Vagina (tissue), 2 donors: ENCODE data around the gene RUNX2.

Source experiments
- POLR2A ChIP-seq, 2 donors: fragments of 450-650 bp; IDR thresholded peaks; one replicate each; pipeline ENCODE4 v1.6.1; 2017; ENCODE audit warnings: antibody characterized with exemption in 2 of 2, mild to moderate bottlenecking in 2 of 2, moderate library complexity in 2 of 2
- POLR2AphosphoS5 ChIP-seq, 2 donors: sonication (generic); formaldehyde crosslinking; IDR thresholded peaks; one replicate each; pipeline ENCODE4 v1.9.0; 2017; ENCODE audit warnings: antibody characterized with exemption in 2 of 2, mild to moderate bottlenecking in 2 of 2, low read depth in 1 of 2; ENCODE audit not compliant: insufficient read depth in 1 of 2
- TF ChIP-seq, protein P1 (sequence below), 3 experiments: fragments of 450-650 bp in 2 of 3; fragments of 200-600 bp in 1 of 3; sonication (generic) in 1 of 3; IDR thresholded peaks; one replicate each; pipeline ENCODE4 v1.5.1; 2017 to 2019; ENCODE audit warnings: antibody characterized with exemption in 3 of 3, mild to moderate bottlenecking in 2 of 3, moderate library complexity in 2 of 3

DNA sequence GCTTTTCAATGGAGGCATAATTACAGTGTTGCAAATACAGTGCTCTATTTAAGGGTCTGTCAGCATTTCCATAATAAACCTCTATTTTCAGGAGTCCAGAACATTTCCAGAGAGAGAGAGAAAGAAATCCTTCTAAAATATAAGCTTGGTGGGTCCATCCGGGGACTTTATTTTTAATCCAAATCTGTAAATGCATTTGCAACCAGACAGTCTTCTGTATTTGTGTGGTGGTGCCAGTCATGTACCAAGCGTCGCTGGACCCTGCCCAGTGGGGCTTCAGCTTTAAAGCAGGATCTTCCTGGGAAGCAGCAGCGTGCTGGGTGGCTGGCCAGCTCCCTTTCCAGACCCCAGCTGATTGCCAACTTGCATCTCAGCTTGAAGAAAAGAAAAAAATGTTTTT is 306.1 kb downstream of the RUNX2 start:
- TF ChIP-seq POLR2A (IDR thresholded peaks at IDR 0.05) (no peak), POLR2AphosphoS5 (IDR thresholded peaks at IDR 0.05; ENCODE audit: insufficient read depth in 1 of 2, low read depth in 1 of 2) (no peak)
- TF ChIP-seq, protein P1, sequence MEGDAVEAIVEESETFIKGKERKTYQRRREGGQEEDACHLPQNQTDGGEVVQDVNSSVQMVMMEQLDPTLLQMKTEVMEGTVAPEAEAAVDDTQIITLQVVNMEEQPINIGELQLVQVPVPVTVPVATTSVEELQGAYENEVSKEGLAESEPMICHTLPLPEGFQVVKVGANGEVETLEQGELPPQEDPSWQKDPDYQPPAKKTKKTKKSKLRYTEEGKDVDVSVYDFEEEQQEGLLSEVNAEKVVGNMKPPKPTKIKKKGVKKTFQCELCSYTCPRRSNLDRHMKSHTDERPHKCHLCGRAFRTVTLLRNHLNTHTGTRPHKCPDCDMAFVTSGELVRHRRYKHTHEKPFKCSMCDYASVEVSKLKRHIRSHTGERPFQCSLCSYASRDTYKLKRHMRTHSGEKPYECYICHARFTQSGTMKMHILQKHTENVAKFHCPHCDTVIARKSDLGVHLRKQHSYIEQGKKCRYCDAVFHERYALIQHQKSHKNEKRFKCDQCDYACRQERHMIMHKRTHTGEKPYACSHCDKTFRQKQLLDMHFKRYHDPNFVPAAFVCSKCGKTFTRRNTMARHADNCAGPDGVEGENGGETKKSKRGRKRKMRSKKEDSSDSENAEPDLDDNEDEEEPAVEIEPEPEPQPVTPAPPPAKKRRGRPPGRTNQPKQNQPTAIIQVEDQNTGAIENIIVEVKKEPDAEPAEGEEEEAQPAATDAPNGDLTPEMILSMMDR (IDR thresholded peaks at IDR 0.05), result no peak
